ENCODE results near the gene DIDO1. TPM values are rescaled to one million over a fixed set of nuclear protein-coding genes. Genes with fewer than 3 reads are reported as not detected.

The DIDO1 gene
- total and polyA plus RNA-seq, 2 of the 13 experiments (the other 11 are each of a cell fraction or from before 2014, with no cell fraction given) = 75.0 to 75.1 TPM

DNA sequence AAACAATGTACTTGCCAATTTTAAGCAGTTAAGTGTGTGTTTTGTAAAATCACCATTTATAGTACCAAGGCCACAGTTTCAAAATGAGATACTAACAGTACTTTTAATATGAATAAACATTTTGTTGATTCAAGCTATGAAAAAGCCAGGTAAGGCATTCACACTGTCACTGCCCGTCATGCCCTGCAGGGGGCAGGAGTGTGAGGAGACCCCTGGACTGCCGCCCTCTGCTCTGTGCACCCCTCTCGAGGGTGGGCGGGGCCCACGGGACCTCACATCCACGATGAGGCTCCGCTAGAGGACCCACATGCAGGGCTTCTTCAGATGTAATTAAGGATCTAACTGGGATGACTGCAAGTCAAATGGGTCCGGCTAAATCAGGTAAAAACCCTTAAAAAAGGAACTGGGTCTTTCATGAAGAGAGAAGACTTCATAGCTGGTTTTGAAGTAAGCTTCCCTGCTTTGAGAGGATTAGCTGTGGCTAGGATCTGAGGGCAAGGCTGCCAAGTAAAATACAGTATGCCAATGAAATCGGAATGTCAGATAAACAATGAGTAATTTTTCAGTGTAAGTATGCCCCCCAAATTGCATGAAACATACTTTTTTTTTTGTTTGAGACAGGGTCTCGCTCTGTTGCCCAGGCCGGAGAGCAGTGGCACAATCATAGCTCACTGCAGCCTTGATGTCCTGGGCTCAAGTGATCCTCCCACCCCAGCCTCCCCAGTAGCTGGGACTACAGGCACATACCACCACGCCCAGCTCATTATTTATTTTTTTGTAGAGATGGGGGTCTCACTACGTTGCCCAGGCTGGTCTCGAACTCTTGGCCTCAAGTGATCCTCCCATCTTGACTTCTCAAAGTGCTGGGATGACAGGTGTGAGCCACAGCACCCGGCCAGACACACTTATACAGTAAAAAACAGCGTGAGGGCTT lies 18.7 kb downstream of the DIDO1 start:
- in situ Hi-C loops (cut with HindIII; ENCODE audit: extremely low pct_ligation_motif_present, low pct_unique_long_range_greater_than_20kb) (no loop called here), intact Hi-C loops (cut with micrococcal nuclease; ENCODE audit: unreplicated experiment) (no loop called here)
- peak; percentile 75 for ATAC-seq
- Histone ChIP-seq H3K4me1 (ENCODE audit: insufficient read depth, low read length) (peaks cover 1% of the 10 kb centered on the region), H3K79me2 (ENCODE audit: insufficient read depth, low read length) (peaks cover 57% of the 10 kb centered on the region), H3K4me2 (ENCODE audit: low read depth, low read length) (no peak overlapping the region), H3K36me3 (replicated peaks in 1 of 2; ENCODE audit: control insufficient read depth in 1 of 2, insufficient read depth in 2 of 2, low read length in 2 of 2) (peaks cover 72 to 97% of the 10 kb centered on the region in 2 experiments), H4K20me1 (ENCODE audit: insufficient read depth, low read length) (peaks cover 45% of the 10 kb centered on the region), H3K27ac (ENCODE audit: extremely low read length, insufficient read depth, low read length) (no peak overlapping the region), H3K9ac (ENCODE audit: insufficient read depth, low read depth, low read length) (no peak overlapping the region), H3K27me3 (ENCODE audit: control insufficient read depth in 1 of 2, insufficient read depth in 2 of 2, low read length in 2 of 2) (no peaks in the 10 kb centered on the region), H2AFZ (ENCODE audit: low read length) (no peak overlapping the region), H3K4me3 (replicated peaks in 1 of 3; ENCODE audit: insufficient read depth in 1 of 3, low read depth in 2 of 3, low read length in 3 of 3) (no peak overlapping the region), H3K9me3 (ENCODE audit: low read length) (no peaks in the 10 kb centered on the region)
- BruUV-seq (replicated peaks) = no TSS peak
- ChIA-PET CTCF (ENCODE audit: low intra/inter-chr PET ratio, low total read pairs) (interaction anchor here (1.3 to 2.0 kb wide), 3 partner anchors 11 to 101 kb away, joined by 6 to 13 read pairs (median 11); no protein-coding TSS in a partner anchor), POLR2A (interaction anchor here (1.1 to 1.4 kb wide), 2 partner anchors 9 to 33 kb away, joined by 3 to 7 read pairs; no protein-coding TSS in a partner anchor)
- 88% methylated on average over 16 of the region's 16 CpGs for WGBS (ENCODE audit: low lambda C conversion rate)
- DNase-seq (ENCODE audit: low spot score) = peak; percentile 58
- no peak for FAIRE-seq
- TF ChIP-seq PHF8 (CRISPR knock-in tag; IDR thresholded peaks at IDR 0.05) (peak; percentile 31; the same call in 1 of the 2 replicates), SP1 (IDR thresholded peaks at IDR 0.05) (no peak), SP1 (CRISPR knock-in tag; IDR thresholded peaks at IDR 0.05) (peak; percentile 51; the same call in 1 of the 2 replicates), HHEX (CRISPR knock-in tag; IDR thresholded peaks at IDR 0.05) (no peak), CCDC6 (CRISPR knock-in tag; IDR thresholded peaks at IDR 0.05) (no peak), GATAD2A (CRISPR knock-in tag; IDR thresholded peaks at IDR 0.05) (peak; percentile 51), KLF12 (CRISPR knock-in tag; IDR thresholded peaks at IDR 0.05; ENCODE audit: borderline replicate concordance) (peak; percentile 57; the same call in 1 of the 2 replicates), NCOA1 (CRISPR knock-in tag; IDR thresholded peaks at IDR 0.05) (no peak), ZNF564 (CRISPR knock-in tag; IDR thresholded peaks at IDR 0.05) (no peak), STAG1 (CRISPR knock-in tag; IDR thresholded peaks at IDR 0.05) (peak; percentile 73), ZNF619 (CRISPR knock-in tag; IDR thresholded peaks at IDR 0.05) (no peak), NKX3-1 (CRISPR knock-in tag; IDR thresholded peaks at IDR 0.05) (0 out of 2 replicates have a peak, but pooled peaks have one; percentile 45), HNRNPLL (IDR thresholded peaks at IDR 0.05; ENCODE audit: low read depth, low read length, poor library complexity, severe bottlenecking) (no peak)
- TF ChIP-seq, protein P1, sequence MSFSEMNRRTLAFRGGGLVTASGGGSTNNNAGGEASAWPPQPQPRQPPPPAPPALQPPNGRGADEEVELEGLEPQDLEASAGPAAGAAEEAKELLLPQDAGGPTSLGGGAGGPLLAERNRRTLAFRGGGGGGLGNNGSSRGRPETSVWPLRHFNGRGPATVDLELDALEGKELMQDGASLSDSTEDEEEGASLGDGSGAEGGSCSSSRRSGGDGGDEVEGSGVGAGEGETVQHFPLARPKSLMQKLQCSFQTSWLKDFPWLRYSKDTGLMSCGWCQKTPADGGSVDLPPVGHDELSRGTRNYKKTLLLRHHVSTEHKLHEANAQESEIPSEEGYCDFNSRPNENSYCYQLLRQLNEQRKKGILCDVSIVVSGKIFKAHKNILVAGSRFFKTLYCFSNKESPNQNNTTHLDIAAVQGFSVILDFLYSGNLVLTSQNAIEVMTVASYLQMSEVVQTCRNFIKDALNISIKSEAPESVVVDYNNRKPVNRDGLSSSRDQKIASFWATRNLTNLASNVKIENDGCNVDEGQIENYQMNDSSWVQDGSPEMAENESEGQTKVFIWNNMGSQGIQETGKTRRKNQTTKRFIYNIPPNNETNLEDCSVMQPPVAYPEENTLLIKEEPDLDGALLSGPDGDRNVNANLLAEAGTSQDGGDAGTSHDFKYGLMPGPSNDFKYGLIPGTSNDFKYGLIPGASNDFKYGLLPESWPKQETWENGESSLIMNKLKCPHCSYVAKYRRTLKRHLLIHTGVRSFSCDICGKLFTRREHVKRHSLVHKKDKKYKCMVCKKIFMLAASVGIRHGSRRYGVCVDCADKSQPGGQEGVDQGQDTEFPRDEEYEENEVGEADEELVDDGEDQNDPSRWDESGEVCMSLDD (CRISPR knock-in tag; IDR thresholded peaks at IDR 0.05; ENCODE audit: borderline replicate concordance) = peak; percentile 68; the same call in 1 of the 2 replicates
- TF ChIP-seq, protein P2, sequence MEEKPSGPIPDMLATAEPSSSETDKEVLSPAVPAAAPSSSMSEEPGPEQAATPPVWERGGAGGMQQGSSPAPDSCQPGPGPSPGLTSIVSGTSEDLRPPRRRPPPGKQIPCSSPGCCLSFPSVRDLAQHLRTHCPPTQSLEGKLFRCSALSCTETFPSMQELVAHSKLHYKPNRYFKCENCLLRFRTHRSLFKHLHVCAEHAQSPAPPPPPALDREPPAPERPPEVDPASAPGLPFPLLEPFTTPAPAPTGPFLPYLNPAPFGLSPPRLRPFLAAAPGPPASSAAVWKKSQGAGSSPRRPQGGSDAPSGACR (CRISPR knock-in tag; IDR thresholded peaks at IDR 0.05) = no peak
- TF ChIP-seq, protein P3, sequence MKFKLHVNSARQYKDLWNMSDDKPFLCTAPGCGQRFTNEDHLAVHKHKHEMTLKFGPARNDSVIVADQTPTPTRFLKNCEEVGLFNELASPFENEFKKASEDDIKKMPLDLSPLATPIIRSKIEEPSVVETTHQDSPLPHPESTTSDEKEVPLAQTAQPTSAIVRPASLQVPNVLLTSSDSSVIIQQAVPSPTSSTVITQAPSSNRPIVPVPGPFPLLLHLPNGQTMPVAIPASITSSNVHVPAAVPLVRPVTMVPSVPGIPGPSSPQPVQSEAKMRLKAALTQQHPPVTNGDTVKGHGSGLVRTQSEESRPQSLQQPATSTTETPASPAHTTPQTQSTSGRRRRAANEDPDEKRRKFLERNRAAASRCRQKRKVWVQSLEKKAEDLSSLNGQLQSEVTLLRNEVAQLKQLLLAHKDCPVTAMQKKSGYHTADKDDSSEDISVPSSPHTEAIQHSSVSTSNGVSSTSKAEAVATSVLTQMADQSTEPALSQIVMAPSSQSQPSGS (CRISPR knock-in tag; IDR thresholded peaks at IDR 0.05) = 0 out of 2 replicates have a peak, but pooled peaks have one; percentile 36
- TF ChIP-seq, protein P4, sequence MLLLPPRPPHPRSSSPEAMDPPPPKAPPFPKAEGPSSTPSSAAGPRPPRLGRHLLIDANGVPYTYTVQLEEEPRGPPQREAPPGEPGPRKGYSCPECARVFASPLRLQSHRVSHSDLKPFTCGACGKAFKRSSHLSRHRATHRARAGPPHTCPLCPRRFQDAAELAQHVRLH (CRISPR knock-in tag; IDR thresholded peaks at IDR 0.05; ENCODE audit: borderline replicate concordance, low read depth) = 0 out of 2 replicates have a peak, but pooled peaks have one; percentile 28
- TF ChIP-seq, protein P5, sequence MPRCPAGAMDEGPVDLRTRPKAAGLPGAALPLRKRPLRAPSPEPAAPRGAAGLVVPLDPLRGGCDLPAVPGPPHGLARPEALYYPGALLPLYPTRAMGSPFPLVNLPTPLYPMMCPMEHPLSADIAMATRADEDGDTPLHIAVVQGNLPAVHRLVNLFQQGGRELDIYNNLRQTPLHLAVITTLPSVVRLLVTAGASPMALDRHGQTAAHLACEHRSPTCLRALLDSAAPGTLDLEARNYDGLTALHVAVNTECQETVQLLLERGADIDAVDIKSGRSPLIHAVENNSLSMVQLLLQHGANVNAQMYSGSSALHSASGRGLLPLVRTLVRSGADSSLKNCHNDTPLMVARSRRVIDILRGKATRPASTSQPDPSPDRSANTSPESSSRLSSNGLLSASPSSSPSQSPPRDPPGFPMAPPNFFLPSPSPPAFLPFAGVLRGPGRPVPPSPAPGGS (CRISPR knock-in tag; IDR thresholded peaks at IDR 0.05) = no peak

All from HepG2 (cell line).